HG02943 (cell line): ENCODE measurements around the gene SOX12.

Experiments
- ATAC-seq: cut with Tn5 transposase; IDR thresholded peaks from one replicate; pipeline ENCODE4 v1.9.1; 2021; ENCODE audit warnings: mild to moderate bottlenecking, low read depth, moderate library complexity; ENCODE audit not compliant: unreplicated experiment

The SOX12 gene

GRCh38 chr20:300345-300990 is 24.9 kb upstream of the SOX12 start:
- no peak for ATAC-seq

- no peak for ATAC-seq
Measured at GRCh38 chr20:301886-302848, 23.2 kb upstream of the SOX12 start.

- ATAC-seq, result no peak
Measured at GRCh38 chr20:305745-306144, 19.6 kb upstream of the SOX12 start.

GRCh38 chr20:308427-309038 is 16.8 kb upstream of the SOX12 start:
- ATAC-seq, result no peak

GRCh38 chr20:309306-309840 is 16.0 kb upstream of the SOX12 start:
- no peak for ATAC-seq

- ATAC-seq, result peak; percentile 94
Measured at GRCh38 chr20:309841-310644, 15.3 kb upstream of the SOX12 start.

GRCh38 chr20:310645-311044 is 14.7 kb upstream of the SOX12 start:
- no peak for ATAC-seq

- ATAC-seq, result no peak
Measured at GRCh38 chr20:311609-312008, 13.7 kb upstream of the SOX12 start.

GRCh38 chr20:312067-312466 is 13.3 kb upstream of the SOX12 start:
- ATAC-seq, result no peak

- ATAC-seq, result no peak
Measured at GRCh38 chr20:312866-313265, 12.5 kb upstream of the SOX12 start.

- no peak for ATAC-seq
Measured at GRCh38 chr20:313402-313801, 11.9 kb upstream of the SOX12 start.

GRCh38 chr20:313948-314347 is 11.4 kb upstream of the SOX12 start:
- ATAC-seq, result no peak

GRCh38 chr20:316316-317068 is 8.9 kb upstream of the SOX12 start:
- no peak for ATAC-seq

GRCh38 chr20:324177-325044 is 941 bp upstream of the SOX12 start:
- ATAC-seq, result peak; percentile 39

- no peak for ATAC-seq
Measured at GRCh38 chr20:325889-326644, 715 bp downstream of the SOX12 start.

GRCh38 chr20:326645-327185 is 1.4 kb downstream of the SOX12 start:
- no peak for ATAC-seq

- no peak for ATAC-seq
Measured at GRCh38 chr20:327186-328026, 2.1 kb downstream of the SOX12 start.
